HepG2 (cell line): ENCODE measurements around the gene HIRA. TPM values are rescaled to one million over a fixed set of nuclear protein-coding genes. Genes with fewer than 3 reads are reported as not detected.

Experiments used
- ATF1 ChIP-seq: IDR thresholded peaks from 2 replicates; pipeline ENCODE4 v1.6.1; 2016; ENCODE audit warnings: mild to moderate bottlenecking, control low read depth
- ETV5 ChIP-seq: IDR thresholded peaks from 2 replicates; pipeline ENCODE4 v1.6.1; 2018; ENCODE audit warnings: missing biosample characterization, missing genetic modification reagents, inconsistent platforms, borderline replicate concordance
- FIP1L1 ChIP-seq: fragments of 200-400 bp; formaldehyde crosslinking; IDR thresholded peaks from 2 replicates; pipeline ENCODE4 v1.6.1; 2018; ENCODE audit warnings: low read depth, mild to moderate bottlenecking, low read length, moderate library complexity, borderline replicate concordance; ENCODE audit not compliant: insufficient read depth
- HDAC2 ChIP-seq: sonication (generic); formaldehyde crosslinking; IDR thresholded peaks from 2 replicates; pipeline ENCODE4 v1.4.0; 2020; ENCODE audit warnings: missing genetic modification reagents
- HMG20A ChIP-seq: IDR thresholded peaks from 2 replicates; pipeline ENCODE4 v1.6.1; 2016; ENCODE audit warnings: borderline replicate concordance
- JUND ChIP-seq: sonication (generic); formaldehyde crosslinking; IDR thresholded peaks from 2 replicates; pipeline ENCODE4 v1.8.0; 2022; ENCODE audit warnings: mild to moderate bottlenecking, missing genetic modification reagents
- MYNN ChIP-seq: sonication (generic); formaldehyde crosslinking; IDR thresholded peaks from 2 replicates; pipeline ENCODE4 v1.4.0; 2020; ENCODE audit warnings: mild to moderate bottlenecking, low read depth, missing genetic modification reagents
- RNF2 ChIP-seq: fragments of 450-650 bp; conservative IDR thresholded peaks from 2 replicates; pipeline ENCODE4 v1.6.1; 2016; ENCODE audit warnings: low read depth
- SKI ChIP-seq: fragments of 450-650 bp; IDR thresholded peaks from one replicate; pipeline ENCODE4 v1.6.1; 2018; ENCODE audit warnings: mild to moderate bottlenecking; ENCODE audit not compliant: partially characterized antibody
- TBL1XR1 ChIP-seq: fragments of 150-350 bp; IDR thresholded peaks from 2 replicates; pipeline ENCODE4 v1.6.1; 2014; ENCODE audit warnings: borderline replicate concordance, low read length; ENCODE audit not compliant: partially characterized antibody
- ZKSCAN8 ChIP-seq: IDR thresholded peaks from 2 replicates; pipeline ENCODE4 v1.6.1; 2016; ENCODE audit warnings: borderline replicate concordance, missing genetic modification reagents, missing compliant biosample characterization
- ZNF205 ChIP-seq: IDR thresholded peaks from 2 replicates; pipeline ENCODE4 v1.6.1; 2018; ENCODE audit warnings: missing biosample characterization, missing genetic modification reagents
- ZNF256 ChIP-seq: sonication (generic); formaldehyde crosslinking; conservative IDR thresholded peaks from 2 replicates; pipeline ENCODE4 v1.4.0; 2020; ENCODE audit warnings: missing genetic modification reagents
- ZNF546 ChIP-seq: sonication (generic); formaldehyde crosslinking; conservative IDR thresholded peaks from 2 replicates; pipeline ENCODE4 v1.8.1; 2023; ENCODE audit warnings: mild to moderate bottlenecking, missing genetic modification reagents
- ZNF777 ChIP-seq: sonication (generic); formaldehyde crosslinking; IDR thresholded peaks from 2 replicates; pipeline ENCODE4 v1.4.0; 2020; ENCODE audit warnings: missing genetic modification reagents
- polyA plus RNA-seq, 8 experiments: library from polyadenylated mRNA; depleted of rRNA in 3 of 8; stranded (reverse) in 7 of 8; unstranded in 1 of 8; fragments of >200 nt; fragmentation: Illumina TruSeq in 4 of 8; extraction: Trizol in 4 of 8; gene quantifications; 2 replicates each; pipeline versions ENCODE4 v1.2.1 to v1.2.3, GENCODE V29; 2011 to 2016; ENCODE audit warnings: low read depth in 4 of 8, missing spikeins in 1 of 8, mixed read lengths in 1 of 8; ENCODE audit not compliant: insufficient read depth in 1 of 8
- total RNA-seq, 5 experiments: library from RNA; depleted of rRNA; stranded (reverse); fragments of >200 nt; fragmentation: Illumina TruSeq; extraction: Trizol; gene quantifications; 2 replicates each; pipeline ENCODE4 v1.2.3, GENCODE V29; 2016; ENCODE audit warnings: low read depth in 1 of 5
- TF ChIP-seq, protein P1 (sequence below): sonication (generic); IDR thresholded peaks from 2 replicates; pipeline ENCODE4 v1.6.1; 2016; ENCODE audit warnings: low read depth, borderline replicate concordance
- TF ChIP-seq, protein P2 (sequence below): sonication (generic); formaldehyde crosslinking; IDR thresholded peaks from 2 replicates; pipeline ENCODE4 v1.4.0; 2020; ENCODE audit warnings: missing genetic modification reagents, mild to moderate bottlenecking, borderline replicate concordance
- TF ChIP-seq, protein P3 (sequence below), 2 experiments: sonication (generic) in 1 of 2; formaldehyde crosslinking in 1 of 2; IDR thresholded peaks; 2 replicates each; pipeline versions ENCODE4 v1.6.1 to v1.9.0; 2014 to 2022; ENCODE audit warnings: antibody characterized with exemption in 1 of 2, borderline replicate concordance in 1 of 2, inconsistent platforms in 1 of 2, low read depth in 1 of 2, missing genetic modification reagents in 1 of 2
- TF ChIP-seq, protein P4 (sequence below): sonication (generic); formaldehyde crosslinking; IDR thresholded peaks from 2 replicates; pipeline ENCODE4 v1.4.0; 2020; ENCODE audit warnings: mild to moderate bottlenecking, missing genetic modification reagents

HIRA gene
- total and polyA plus RNA-seq, 2 of the 13 experiments (the other 11 are each of a cell fraction or from before 2014, with no cell fraction given), result 21.5 to 29.2 TPM

DNA sequence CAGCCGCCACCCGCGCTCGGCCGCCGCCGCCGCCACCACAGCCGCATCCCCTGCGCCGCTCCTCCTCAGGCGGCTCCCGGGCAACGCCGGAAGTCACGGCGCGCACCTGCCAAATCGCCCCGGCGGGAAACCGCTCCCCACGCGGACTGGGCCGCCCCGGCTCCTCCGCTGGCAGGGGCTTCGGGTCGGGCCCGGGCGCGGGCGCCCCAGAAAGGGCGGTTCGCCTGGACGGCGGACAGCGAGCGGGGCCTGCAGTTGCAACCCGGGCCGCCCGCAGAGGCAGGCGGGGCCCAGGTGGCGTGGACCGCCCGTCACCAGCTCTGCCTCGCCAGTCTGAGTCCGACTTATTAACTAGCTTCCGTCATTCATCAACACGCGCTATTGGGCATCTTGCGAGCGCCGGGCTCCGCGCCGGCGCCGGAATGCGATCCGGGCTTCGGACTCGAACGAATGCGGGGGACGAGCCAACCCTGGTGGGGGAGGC is at the start of gene HIRA (continued):
- TF ChIP-seq ZNF256 (CRISPR knock-in tag) (0 out of 2 replicates have a peak, but pooled peaks have one; percentile 13), RNF2 (no peak), ZKSCAN8 (CRISPR knock-in tag) (no peak), HMG20A (CRISPR knock-in tag) (no peak), TBL1XR1 (no peak), ZNF205 (CRISPR knock-in tag) (no peak), ZNF777 (CRISPR knock-in tag) (peak; percentile 67; the same call in 1 of the 2 replicates), JUND (CRISPR knock-in tag) (peak; percentile 53; the same call in 1 of the 2 replicates), ATF1 (CRISPR knock-in tag) (no peak), FIP1L1 (peak; percentile 34; the same call in 1 of the 2 replicates), HDAC2 (CRISPR knock-in tag) (no peak), ZNF546 (no peak), ETV5 (CRISPR knock-in tag) (peak; percentile 72), MYNN (CRISPR knock-in tag) (no peak), SKI (no peak)
- TF ChIP-seq, protein P1, sequence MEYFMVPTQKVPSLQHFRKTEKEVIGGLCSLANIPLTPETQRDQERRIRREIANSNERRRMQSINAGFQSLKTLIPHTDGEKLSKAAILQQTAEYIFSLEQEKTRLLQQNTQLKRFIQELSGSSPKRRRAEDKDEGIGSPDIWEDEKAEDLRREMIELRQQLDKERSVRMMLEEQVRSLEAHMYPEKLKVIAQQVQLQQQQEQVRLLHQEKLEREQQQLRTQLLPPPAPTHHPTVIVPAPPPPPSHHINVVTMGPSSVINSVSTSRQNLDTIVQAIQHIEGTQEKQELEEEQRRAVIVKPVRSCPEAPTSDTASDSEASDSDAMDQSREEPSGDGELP, result no peak
- TF ChIP-seq, protein P2, sequence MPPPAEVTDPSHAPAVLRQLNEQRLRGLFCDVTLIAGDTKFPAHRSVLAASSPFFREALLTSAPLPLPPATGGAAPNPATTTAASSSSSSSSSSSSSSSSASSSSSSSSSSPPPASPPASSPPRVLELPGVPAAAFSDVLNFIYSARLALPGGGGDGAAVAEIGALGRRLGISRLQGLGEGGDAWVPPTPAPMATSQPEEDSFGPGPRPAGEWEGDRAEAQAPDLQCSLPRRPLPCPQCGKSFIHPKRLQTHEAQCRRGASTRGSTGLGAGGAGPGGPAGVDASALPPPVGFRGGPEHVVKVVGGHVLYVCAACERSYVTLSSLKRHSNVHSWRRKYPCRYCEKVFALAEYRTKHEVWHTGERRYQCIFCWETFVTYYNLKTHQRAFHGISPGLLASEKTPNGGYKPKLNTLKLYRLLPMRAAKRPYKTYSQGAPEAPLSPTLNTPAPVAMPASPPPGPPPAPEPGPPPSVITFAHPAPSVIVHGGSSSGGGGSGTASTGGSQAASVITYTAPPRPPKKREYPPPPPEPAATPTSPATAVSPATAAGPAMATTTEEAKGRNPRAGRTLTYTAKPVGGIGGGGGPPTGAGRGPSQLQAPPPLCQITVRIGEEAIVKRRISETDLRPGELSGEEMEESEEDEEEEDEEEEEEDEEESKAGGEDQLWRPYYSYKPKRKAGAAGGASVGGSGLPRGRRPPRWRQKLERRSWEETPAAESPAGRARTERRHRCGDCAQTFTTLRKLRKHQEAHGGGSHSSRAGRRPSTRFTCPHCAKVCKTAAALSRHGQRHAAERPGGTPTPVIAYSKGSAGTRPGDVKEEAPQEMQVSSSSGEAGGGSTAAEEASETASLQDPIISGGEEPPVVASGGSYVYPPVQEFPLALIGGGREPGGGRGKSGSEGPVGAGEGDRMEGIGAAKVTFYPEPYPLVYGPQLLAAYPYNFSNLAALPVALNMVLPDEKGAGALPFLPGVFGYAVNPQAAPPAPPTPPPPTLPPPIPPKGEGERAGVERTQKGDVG, result no peak
- TF ChIP-seq, protein P3, sequence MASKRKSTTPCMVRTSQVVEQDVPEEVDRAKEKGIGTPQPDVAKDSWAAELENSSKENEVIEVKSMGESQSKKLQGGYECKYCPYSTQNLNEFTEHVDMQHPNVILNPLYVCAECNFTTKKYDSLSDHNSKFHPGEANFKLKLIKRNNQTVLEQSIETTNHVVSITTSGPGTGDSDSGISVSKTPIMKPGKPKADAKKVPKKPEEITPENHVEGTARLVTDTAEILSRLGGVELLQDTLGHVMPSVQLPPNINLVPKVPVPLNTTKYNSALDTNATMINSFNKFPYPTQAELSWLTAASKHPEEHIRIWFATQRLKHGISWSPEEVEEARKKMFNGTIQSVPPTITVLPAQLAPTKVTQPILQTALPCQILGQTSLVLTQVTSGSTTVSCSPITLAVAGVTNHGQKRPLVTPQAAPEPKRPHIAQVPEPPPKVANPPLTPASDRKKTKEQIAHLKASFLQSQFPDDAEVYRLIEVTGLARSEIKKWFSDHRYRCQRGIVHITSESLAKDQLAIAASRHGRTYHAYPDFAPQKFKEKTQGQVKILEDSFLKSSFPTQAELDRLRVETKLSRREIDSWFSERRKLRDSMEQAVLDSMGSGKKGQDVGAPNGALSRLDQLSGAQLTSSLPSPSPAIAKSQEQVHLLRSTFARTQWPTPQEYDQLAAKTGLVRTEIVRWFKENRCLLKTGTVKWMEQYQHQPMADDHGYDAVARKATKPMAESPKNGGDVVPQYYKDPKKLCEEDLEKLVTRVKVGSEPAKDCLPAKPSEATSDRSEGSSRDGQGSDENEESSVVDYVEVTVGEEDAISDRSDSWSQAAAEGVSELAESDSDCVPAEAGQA (IDR thresholded peaks at IDR 0.05; ENCODE audit: low read depth), result no peak
- TF ChIP-seq, protein P3 (CRISPR knock-in tag; IDR thresholded peaks at IDR 0.05; ENCODE audit: borderline replicate concordance), result no peak
- TF ChIP-seq, protein P4, sequence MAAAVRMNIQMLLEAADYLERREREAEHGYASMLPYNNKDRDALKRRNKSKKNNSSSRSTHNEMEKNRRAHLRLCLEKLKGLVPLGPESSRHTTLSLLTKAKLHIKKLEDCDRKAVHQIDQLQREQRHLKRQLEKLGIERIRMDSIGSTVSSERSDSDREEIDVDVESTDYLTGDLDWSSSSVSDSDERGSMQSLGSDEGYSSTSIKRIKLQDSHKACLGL (CRISPR knock-in tag), result no peak
